Measurements from ENCODE around the gene SP2. TPM values are rescaled to one million over a fixed set of nuclear protein-coding genes. Genes with fewer than 3 reads are reported as not detected.

SP2 gene
- total and polyA plus RNA-seq, 2 of the 13 experiments (the other 11 are each of a cell fraction or from before 2014, with no cell fraction given): 1.4 to 4.8 TPM

- no peaks in the 10 kb centered on the region for H3K9me3 ChIP-seq (ENCODE audit: low read length)
- no peak overlapping the region for H3K4me2 ChIP-seq (ENCODE audit: low read depth, low read length)
- intact Hi-C loops (cut with micrococcal nuclease; ENCODE audit: unreplicated experiment): no loop called here
- BruUV-seq (replicated peaks): no TSS peak
- FAIRE-seq (no peak), ATAC-seq (no peak), DNase-seq (ENCODE audit: low spot score) (no peak)
- 47% methylated on average over 11 of the region's 11 CpGs for WGBS (ENCODE audit: low lambda C conversion rate)
- H4K20me1 ChIP-seq (ENCODE audit: insufficient read depth, low read length): no peaks in the 10 kb centered on the region
- POLR2A ChIA-PET: no interaction called here
- H3K27ac ChIP-seq (ENCODE audit: extremely low read length, insufficient read depth, low read length): no peak overlapping the region
- TF ChIP-seq, protein P1, sequence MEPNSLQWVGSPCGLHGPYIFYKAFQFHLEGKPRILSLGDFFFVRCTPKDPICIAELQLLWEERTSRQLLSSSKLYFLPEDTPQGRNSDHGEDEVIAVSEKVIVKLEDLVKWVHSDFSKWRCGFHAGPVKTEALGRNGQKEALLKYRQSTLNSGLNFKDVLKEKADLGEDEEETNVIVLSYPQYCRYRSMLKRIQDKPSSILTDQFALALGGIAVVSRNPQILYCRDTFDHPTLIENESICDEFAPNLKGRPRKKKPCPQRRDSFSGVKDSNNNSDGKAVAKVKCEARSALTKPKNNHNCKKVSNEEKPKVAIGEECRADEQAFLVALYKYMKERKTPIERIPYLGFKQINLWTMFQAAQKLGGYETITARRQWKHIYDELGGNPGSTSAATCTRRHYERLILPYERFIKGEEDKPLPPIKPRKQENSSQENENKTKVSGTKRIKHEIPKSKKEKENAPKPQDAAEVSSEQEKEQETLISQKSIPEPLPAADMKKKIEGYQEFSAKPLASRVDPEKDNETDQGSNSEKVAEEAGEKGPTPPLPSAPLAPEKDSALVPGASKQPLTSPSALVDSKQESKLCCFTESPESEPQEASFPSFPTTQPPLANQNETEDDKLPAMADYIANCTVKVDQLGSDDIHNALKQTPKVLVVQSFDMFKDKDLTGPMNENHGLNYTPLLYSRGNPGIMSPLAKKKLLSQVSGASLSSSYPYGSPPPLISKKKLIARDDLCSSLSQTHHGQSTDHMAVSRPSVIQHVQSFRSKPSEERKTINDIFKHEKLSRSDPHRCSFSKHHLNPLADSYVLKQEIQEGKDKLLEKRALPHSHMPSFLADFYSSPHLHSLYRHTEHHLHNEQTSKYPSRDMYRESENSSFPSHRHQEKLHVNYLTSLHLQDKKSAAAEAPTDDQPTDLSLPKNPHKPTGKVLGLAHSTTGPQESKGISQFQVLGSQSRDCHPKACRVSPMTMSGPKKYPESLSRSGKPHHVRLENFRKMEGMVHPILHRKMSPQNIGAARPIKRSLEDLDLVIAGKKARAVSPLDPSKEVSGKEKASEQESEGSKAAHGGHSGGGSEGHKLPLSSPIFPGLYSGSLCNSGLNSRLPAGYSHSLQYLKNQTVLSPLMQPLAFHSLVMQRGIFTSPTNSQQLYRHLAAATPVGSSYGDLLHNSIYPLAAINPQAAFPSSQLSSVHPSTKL (CRISPR knock-in tag; IDR thresholded peaks at IDR 0.05): no peak
- no peak for TF ChIP-seq ZBTB37 (CRISPR knock-in tag; IDR thresholded peaks at IDR 0.05)
- TF ChIP-seq HMGA1 (CRISPR knock-in tag; conservative IDR thresholded peaks at IDR 0.05): no peak
- TF ChIP-seq ZSCAN12 (CRISPR knock-in tag; IDR thresholded peaks at IDR 0.05): no peak
- TF ChIP-seq ARID4A (CRISPR knock-in tag; IDR thresholded peaks at IDR 0.05; ENCODE audit: borderline replicate concordance): no peak
- TF ChIP-seq, protein P2, sequence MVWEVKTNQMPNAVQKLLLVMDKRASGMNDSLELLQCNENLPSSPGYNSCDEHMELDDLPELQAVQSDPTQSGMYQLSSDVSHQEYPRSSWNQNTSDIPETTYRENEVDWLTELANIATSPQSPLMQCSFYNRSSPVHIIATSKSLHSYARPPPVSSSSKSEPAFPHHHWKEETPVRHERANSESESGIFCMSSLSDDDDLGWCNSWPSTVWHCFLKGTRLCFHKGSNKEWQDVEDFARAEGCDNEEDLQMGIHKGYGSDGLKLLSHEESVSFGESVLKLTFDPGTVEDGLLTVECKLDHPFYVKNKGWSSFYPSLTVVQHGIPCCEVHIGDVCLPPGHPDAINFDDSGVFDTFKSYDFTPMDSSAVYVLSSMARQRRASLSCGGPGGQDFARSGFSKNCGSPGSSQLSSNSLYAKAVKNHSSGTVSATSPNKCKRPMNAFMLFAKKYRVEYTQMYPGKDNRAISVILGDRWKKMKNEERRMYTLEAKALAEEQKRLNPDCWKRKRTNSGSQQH (CRISPR knock-in tag; IDR thresholded peaks at IDR 0.05; ENCODE audit: low read depth): no peak
- TF ChIP-seq ELF3 (CRISPR knock-in tag; IDR thresholded peaks at IDR 0.05): no peak
- TF ChIP-seq SYNCRIP (IDR thresholded peaks at IDR 0.05; ENCODE audit: insufficient read depth, low read depth, low read length): no peak
- no peak for TF ChIP-seq MBNL3 (CRISPR knock-in tag; conservative IDR thresholded peaks at IDR 0.05)
- CTCF ChIA-PET (ENCODE audit: low intra/inter-chr PET ratio, low total read pairs): no interaction called here
- no peak overlapping the region for H3K4me3 ChIP-seq (replicated peaks in 1 of 3; ENCODE audit: insufficient read depth in 1 of 3, low read depth in 2 of 3, low read length in 3 of 3)
- in situ Hi-C loops (cut with HindIII; ENCODE audit: extremely low pct_ligation_motif_present, low pct_unique_long_range_greater_than_20kb): no loop called here
- peaks cover 3% of the 10 kb centered on the region for H3K4me1 ChIP-seq (ENCODE audit: insufficient read depth, low read length)
- H3K27me3 ChIP-seq (ENCODE audit: control insufficient read depth in 1 of 2, insufficient read depth in 2 of 2, low read length in 2 of 2): peaks cover 5 to 26% of the 10 kb centered on the region in 2 experiments
- H2AFZ ChIP-seq (ENCODE audit: low read length): no peak overlapping the region
- H3K9ac ChIP-seq (ENCODE audit: insufficient read depth, low read depth, low read length): no peak overlapping the region
- H3K36me3 ChIP-seq (replicated peaks in 1 of 2; ENCODE audit: control insufficient read depth in 1 of 2, insufficient read depth in 2 of 2, low read length in 2 of 2): no peaks in the 10 kb centered on the region
- no peaks in the 10 kb centered on the region for H3K79me2 ChIP-seq (ENCODE audit: insufficient read depth, low read length)
Measured at GRCh38 chr17:47867813-47868533, 28.1 kb upstream of the SP2 start.

Data from HepG2 (cell line).